HFF-Myc (cell line): Measurements from ENCODE around the gene TMEM135.

Experiments
- DNase-seq: peaks from one replicate; pipeline ENCODE4 v3.0.0-alpha.2; 2011; ENCODE audit warnings: low read depth; ENCODE audit errors: extremely low read depth
- H3K4me3 ChIP-seq: replicated peaks from 2 replicates; pipeline ENCODE4 v1.5.1; 2011; ENCODE audit warnings: low read depth, mild to moderate bottlenecking, control low read depth, low read length
- TF ChIP-seq, protein P1 (sequence below): IDR thresholded peaks from 2 replicates; pipeline ENCODE4 v1.5.1; 2012; ENCODE audit warnings: mild to moderate bottlenecking, low read depth, low read length, control low read depth; ENCODE audit errors: missing control alignments

TMEM135 gene

DNA sequence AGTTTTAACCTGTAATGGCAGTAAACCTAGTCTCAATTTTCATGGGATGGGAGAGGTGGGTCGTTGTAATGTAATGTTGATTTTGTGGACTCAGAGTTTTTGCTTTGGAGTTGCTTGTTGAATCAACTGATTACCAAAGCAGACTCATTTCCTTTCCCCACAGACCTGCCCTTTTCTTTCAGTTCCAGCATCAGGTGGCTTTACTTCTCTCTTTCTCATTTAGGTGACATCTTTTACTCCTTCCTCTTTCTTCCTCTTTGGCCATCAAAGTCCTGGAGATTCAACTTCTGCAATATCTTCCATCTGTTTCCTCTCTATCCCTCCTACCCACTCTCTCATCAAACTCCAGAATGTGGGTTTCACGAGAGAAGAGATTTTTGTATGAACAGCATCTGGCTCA lies 313.9 kb downstream of the TMEM135 start:
- H3K4me3 ChIP-seq, result no peak overlapping the region
- DNase-seq, result no peak
- TF ChIP-seq, protein P1, sequence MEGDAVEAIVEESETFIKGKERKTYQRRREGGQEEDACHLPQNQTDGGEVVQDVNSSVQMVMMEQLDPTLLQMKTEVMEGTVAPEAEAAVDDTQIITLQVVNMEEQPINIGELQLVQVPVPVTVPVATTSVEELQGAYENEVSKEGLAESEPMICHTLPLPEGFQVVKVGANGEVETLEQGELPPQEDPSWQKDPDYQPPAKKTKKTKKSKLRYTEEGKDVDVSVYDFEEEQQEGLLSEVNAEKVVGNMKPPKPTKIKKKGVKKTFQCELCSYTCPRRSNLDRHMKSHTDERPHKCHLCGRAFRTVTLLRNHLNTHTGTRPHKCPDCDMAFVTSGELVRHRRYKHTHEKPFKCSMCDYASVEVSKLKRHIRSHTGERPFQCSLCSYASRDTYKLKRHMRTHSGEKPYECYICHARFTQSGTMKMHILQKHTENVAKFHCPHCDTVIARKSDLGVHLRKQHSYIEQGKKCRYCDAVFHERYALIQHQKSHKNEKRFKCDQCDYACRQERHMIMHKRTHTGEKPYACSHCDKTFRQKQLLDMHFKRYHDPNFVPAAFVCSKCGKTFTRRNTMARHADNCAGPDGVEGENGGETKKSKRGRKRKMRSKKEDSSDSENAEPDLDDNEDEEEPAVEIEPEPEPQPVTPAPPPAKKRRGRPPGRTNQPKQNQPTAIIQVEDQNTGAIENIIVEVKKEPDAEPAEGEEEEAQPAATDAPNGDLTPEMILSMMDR, result no peak

DNA sequence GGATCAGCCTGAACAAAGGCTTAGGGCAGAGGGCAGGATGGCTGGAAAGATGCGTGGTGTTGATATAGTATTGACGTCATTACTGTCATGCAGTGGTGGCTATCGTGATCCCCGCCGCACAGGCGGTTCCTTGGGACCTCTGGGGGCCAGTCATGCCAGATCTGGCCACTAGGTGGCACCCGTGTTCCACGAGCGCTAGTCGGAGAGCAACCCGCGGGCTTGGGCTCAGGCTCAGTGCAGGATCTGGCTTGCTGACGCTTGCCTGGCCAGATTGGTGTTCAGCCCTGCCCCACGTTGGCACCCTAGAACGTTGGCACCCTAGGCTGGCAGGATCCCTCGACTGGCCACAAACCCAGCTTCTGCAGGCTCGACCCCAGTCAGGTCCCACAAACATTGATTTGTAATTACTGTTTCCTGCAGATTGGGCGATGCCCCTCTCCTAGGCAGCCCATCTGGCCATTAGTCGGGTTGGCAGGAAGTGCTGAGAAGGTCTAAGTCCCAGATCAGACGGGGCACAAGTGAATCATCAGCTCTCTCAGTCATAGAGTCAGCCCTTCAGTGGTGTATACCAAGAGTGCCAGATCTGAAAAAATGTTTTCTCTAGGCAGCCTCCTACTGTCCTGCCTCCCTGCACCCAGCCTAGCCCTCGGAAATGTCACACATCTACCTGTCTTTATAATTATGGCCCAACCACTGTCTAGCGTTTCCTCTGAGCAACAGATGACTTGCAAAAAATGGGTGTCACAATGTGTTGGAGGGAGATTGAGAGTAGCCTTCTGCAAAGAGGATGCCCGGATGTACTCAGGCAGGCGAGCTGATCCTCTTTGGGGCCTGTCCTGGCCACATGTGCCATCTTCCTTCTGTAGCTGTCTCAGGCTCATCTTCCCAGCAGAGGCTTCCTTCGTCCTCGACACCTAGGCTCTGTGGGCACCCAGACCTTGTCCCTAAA lies 315.3 kb downstream of the TMEM135 start:
- DNase-seq, result peak; percentile 36
- H3K4me3 ChIP-seq, result no peak overlapping the region
- TF ChIP-seq, protein P1, result peak; percentile 94

DNA sequence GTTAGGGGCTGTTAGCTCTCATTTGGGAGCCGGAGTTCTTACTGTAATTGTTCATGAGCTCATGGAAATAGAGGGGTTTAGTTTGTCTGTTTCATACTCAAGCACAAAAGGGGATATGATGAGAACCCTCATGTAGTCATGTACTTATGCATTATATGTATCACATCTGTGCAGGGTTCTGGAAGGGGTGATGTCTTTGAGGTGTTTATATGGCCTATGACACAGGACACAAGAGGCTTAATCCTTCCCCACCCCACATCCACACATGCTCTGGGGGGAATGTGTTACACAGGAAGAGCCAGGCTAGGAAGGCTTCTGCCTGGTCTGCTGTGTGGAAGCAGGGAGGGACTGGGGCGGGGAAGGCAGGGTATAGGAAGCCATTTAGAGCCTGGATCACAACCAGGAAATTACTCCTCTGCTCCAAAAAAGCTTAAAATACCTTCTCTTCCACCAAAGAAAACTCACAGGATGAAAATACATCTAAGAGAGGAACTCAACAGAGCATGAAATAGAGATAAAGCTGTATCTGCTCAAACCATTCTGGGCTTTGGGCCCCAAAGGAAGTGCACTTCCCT lies 316.1 kb downstream of the TMEM135 start:
- no peak for DNase-seq
- TF ChIP-seq, protein P1, result no peak

DNA sequence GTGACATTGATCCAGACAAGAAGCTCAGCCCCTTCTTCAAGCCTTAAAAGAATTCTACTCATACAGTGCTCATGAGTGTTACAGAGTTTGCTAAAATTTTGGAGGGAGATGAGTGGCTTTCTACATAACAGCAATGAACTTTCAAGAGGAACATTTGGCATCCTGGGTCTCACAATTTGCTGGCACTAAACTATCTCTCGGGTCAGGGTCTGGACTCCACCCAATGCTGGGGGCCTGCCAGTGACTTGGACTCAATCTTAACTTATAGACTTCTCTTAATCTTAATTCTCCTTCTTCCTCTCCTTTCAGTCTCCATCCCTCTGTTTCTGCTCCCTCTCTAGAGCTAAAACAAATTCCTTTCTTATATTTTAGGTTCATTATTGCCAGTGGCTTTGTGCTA lies 317.9 kb downstream of the TMEM135 start:
- TF ChIP-seq, protein P1, result no peak
- DNase-seq, result no peak
- no peak overlapping the region for H3K4me3 ChIP-seq

More for the DNA sequence above, 316.1 kb downstream of the TMEM135 start:
- no peak overlapping the region for H3K4me3 ChIP-seq

DNA sequence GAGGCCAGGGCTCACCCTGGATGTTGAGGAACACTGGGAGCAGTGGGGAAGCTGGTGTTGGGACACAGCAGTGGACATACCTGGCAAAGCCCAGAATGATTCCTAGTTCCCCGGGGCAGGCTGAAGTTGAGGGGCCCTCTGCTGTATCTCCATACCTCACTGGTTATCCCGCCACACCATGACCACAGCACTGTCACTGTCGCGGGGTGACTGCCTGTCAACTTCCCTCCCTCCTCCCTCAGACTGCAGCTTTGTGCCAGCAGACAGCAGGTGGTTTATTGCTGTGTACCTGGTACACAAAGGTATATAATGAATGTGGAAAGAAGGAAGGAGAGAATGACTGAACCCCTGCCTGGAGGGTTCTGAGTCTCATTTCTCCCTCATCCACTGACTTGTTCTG lies 318.7 kb downstream of the TMEM135 start:
- TF ChIP-seq, protein P1, result no peak
- no peak for DNase-seq
- H3K4me3 ChIP-seq, result no peak overlapping the region

DNA sequence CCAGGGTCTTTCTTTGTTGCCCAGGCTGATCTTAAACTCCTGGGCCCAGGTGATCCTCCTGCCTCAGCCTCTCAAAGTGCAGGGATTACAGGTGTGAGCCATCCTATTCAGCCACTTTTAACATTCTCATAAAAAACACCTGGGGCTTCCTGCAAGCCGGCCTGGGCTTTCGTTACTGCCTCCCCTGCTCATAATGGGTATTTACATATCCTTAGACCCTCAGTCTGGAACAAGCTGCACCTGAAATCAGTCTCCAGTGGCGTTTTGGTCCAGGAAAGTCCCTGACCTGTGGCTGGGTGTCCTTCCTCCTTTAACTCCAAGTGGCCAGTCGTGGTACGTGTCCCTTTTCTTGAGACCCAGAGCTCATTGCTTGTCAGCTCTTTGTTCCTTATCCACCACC lies 320.7 kb downstream of the TMEM135 start:
- DNase-seq, result no peak
- no peak overlapping the region for H3K4me3 ChIP-seq

More for the DNA sequence above, 320.7 kb downstream of the TMEM135 start:
- TF ChIP-seq, protein P1, result no peak
